ENCODE measurements around the gene TAF6L. TPM values are rescaled to one million over a fixed set of nuclear protein-coding genes. Genes with fewer than 3 reads are reported as not detected.
"Not testable (repeated sequence)": the region's sequence is repeated elsewhere in the genome, so short reads cannot be mapped to it uniquely, and the experiment has no call there.

TAF6L gene
- total and polyA plus RNA-seq, 4 donors = 13.2 to 43.5 (median 17.9) TPM

DNA sequence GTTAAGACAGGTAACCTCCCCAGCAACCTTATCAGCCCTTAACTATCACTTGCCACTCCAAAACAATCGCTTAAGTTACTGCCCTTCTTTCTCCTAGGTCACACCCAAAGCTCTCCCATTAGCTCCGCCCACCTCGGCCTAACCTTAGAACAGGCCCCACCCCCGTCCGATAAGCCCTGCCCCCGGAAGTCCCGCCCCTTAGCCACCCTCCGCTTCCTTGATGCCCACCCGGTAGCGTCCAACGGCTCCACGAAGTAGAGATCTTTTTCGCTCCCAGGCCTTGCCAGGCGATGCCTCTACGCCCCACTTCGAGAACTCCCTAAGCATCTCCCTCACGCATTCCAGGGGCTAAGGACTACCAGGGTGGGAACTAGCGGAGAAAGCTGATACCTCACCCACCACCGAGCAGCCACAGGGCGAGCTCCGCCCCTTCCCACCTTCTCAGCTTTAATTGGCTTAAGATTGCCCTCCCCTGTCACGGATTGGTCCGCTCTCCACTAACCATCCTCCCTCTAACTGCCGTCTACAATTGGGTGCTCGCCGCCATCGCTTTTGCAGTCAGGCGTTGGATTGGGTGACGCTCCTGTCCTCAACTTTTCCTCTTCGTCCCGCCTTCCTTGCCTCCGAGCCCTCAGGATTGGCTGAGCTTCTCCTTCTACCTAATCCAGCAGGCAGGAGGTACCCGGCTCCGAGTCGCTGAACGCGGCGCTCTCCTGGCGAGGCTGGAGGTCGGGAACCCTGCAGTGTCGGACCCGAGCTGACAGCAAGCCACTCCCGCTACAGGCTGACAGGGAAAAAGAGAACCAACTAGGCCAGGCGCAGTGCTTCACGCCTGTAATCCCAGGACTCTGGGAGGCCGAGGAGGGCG lies 17.2 kb upstream of the TAF6L start, which contains the start of gene ZBTB3:
ZBTB3 (minus strand) TSS at position 425 of the 868 bp plus-strand sequence. CDS start 496 bp downstream, outside the sequence.
- Histone ChIP-seq H3K27ac (ENCODE audit: low read depth in 1 of 2, low read length in 2 of 2) (peak within 1 kb of the TSS in 1 of 2 donors; percentile 74), H3K9me3 (ENCODE audit: control insufficient read depth, low read length) (no peaks in the 10 kb centered on the region), H3K27me3 (ENCODE audit: control insufficient read depth in 1 of 2, insufficient read depth in 2 of 2, low read length in 1 of 2) (no peaks in the 10 kb centered on the region), H3K36me3 (ENCODE audit: control insufficient read depth in 1 of 2, insufficient read depth in 2 of 2, low read length in 1 of 2) (no peaks in the 10 kb centered on the region), H3K4me3 (ENCODE audit: low read length in 2 of 2) (peak within 1 kb of the TSS in 1 of 2 donors; percentile 23), H3K4me1 (ENCODE audit: control insufficient read depth in 1 of 2, insufficient read depth in 2 of 2, low read length in 2 of 2) (no peaks in the 10 kb centered on the region)
- DNase-seq = peak; percentile 98 to 99
- intact Hi-C loops (cut with DNase I) = no loop called here
- peak; percentile 99 for ATAC-seq (ENCODE audit: low FRiP score)
- WGBS, 2 donors = 1% methylated on average over 47 of the region's 47 CpGs

DNA sequence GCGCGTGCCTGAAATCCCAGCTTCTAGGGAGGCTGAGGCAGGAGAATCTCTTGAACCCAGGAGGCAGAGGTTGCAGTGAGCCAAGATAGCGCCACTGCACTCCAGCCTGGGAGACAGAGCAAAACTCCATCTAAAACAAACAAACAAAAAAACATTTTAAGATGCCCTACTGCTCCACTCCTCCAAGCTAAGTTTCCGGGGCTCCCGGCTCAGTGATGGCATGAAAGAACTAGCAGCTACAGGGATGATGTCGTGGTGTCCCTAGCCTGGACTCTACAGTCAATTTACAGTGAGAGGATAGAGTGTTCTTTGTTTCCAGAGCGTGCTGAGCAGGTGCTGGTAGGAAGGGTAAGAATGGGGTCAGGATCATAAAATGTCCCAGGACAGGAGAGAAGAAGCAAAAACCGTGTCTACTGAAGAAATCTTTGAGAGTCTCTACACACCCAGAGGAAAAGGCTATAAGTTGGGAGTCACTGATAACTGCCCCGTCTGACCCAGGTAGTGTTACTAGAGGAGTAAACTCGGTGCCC lies 16.0 kb upstream of the TAF6L start:
- DNase-seq (peak in 1 of 2 donors; percentile 24), ATAC-seq (ENCODE audit: low FRiP score) (no peak)
- no peak overlapping the region for H3K27ac ChIP-seq (ENCODE audit: low read depth in 1 of 2, low read length in 2 of 2)
- H3K4me1 ChIP-seq (ENCODE audit: control insufficient read depth in 1 of 2, insufficient read depth in 2 of 2, low read length in 2 of 2) = no peaks in the 10 kb centered on the region
- 73 to 80% methylated on average over 10 of the region's 10 CpGs for WGBS, 2 donors
- intact Hi-C loops (cut with DNase I) = no loop called here
- H3K4me3 ChIP-seq (ENCODE audit: low read length in 2 of 2) = no peak overlapping the region
- H3K27me3 ChIP-seq (ENCODE audit: control insufficient read depth in 1 of 2, insufficient read depth in 2 of 2, low read length in 1 of 2) = no peaks in the 10 kb centered on the region
- H3K36me3 ChIP-seq (ENCODE audit: control insufficient read depth in 1 of 2, insufficient read depth in 2 of 2, low read length in 1 of 2) = no peaks in the 10 kb centered on the region
- no peaks in the 10 kb centered on the region for H3K9me3 ChIP-seq (ENCODE audit: control insufficient read depth, low read length)

DNA sequence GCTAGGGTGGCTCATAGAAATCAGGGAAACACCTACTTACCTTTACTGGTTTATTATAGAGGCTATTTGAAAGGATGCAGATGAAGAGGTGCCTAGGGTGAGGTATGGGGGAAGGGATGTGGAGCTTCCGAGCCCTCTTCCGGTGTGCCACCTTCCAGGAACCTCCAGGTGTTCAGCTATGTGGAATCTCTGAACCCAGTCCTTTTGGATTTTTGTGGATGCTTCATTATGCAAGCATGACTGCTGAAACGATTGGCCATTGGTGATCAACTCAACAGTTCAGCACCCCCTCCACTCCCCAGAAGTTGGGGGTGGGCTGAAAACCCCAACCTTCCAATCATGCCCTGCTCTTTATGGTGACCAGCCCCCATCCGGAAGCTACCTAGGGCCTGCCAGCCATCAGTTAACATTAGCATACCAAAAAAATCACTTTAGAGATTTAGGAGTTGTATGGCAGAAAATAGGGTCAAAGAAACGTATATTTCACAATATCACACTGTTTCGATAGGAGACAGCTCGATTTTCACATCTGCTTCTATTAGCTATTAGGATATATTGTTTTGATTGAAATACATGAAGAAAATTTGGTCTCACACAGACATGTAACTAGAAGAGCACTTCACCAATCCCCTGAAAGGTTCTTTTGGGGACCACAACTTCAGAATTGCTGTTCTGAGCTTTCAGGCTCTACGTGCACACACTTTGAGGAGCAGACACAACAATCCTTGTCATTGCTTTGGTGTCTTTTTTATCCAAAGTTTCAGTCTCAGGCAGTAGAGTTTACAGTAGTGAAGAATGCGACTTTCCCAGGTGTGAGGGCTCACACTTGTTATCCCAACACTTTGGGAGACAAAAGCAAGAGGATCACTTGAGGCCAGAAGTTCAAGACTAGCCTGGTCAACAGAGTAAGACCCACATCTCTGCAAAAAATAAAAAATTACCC lies 13.1 kb upstream of the TAF6L start:
- WGBS, 2 donors = 41 to 55% methylated on average over 9 of the region's 9 CpGs
- ATAC-seq (ENCODE audit: low FRiP score) (no peak), DNase-seq (peak in 1 of 2 donors; percentile 21)
- Histone ChIP-seq H3K27ac (ENCODE audit: low read depth in 1 of 2, low read length in 2 of 2) (no peak overlapping the region), H3K27me3 (ENCODE audit: control insufficient read depth in 1 of 2, insufficient read depth in 2 of 2, low read length in 1 of 2) (no peaks in the 10 kb centered on the region), H3K4me1 (ENCODE audit: control insufficient read depth in 1 of 2, insufficient read depth in 2 of 2, low read length in 2 of 2) (no peaks in the 10 kb centered on the region), H3K4me3 (ENCODE audit: low read length in 2 of 2) (no peak overlapping the region), H3K36me3 (ENCODE audit: control insufficient read depth in 1 of 2, insufficient read depth in 2 of 2, low read length in 1 of 2) (no peaks in the 10 kb centered on the region), H3K9me3 (ENCODE audit: control insufficient read depth, low read length) (no peaks in the 10 kb centered on the region)
- intact Hi-C loops (cut with DNase I) = no loop called here

DNA sequence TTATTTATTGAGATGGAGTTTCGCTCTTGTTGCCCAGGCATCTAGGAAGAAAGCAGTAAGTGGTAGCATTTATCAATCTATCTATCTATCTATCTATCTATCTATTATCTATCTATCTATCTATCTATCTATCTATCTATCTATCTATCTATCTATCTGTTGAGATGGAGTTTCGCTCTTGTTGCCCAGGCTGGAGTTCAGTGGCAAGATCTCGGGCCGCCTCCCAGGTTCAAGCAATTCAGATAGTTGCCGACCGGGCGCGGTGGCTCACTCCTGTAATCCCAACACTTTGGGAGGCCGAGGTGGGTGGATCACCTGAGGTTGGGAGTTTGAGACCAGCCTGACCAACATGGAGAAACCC lies 10.3 kb upstream of the TAF6L start:
- H3K27ac ChIP-seq (ENCODE audit: low read depth in 1 of 2, low read length in 2 of 2); H3K27me3 ChIP-seq (ENCODE audit: control insufficient read depth in 1 of 2, insufficient read depth in 2 of 2, low read length in 1 of 2); ATAC-seq (ENCODE audit: low FRiP score); H3K36me3 ChIP-seq (ENCODE audit: control insufficient read depth in 1 of 2, insufficient read depth in 2 of 2, low read length in 1 of 2); H3K4me1 ChIP-seq (ENCODE audit: control insufficient read depth in 1 of 2, insufficient read depth in 2 of 2, low read length in 2 of 2); H3K4me3 ChIP-seq (ENCODE audit: low read length in 2 of 2); H3K9me3 ChIP-seq (ENCODE audit: control insufficient read depth, low read length); intact Hi-C loops (cut with DNase I); DNase-seq: not testable (repeated sequence)
- WGBS, 2 donors = 43 to 46% methylated on average over 9 of the region's 9 CpGs

DNA sequence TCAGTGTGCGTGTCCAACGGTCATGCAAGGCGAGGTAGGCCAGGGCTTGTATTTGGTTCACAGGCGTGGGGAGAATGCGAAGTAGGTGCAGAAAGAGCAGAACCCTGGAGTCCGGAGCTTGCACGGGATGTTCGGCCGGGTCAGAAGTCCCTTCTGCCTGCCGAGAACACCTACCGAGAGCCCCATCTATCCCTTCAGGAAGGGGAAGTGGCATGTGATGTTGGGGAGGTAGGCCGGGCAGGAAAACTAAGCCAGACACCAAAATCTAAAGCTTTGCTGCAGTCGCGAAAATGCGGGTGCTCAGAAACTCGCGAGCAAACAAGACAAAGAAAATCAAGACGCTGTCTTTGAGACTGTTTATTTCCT lies 435 bp upstream of the TAF6L start:
- DNase-seq = no peak
- Histone ChIP-seq H3K4me3 (ENCODE audit: low read length in 2 of 2) (peak overlapping the region; percentile 30 to 72), H3K36me3 (ENCODE audit: control insufficient read depth in 1 of 2, insufficient read depth in 2 of 2, low read length in 1 of 2) (peaks cover 2 to 6% of the 10 kb centered on the region in 2 donors), H3K27ac (ENCODE audit: low read depth in 1 of 2, low read length in 2 of 2) (peak overlapping the region; percentile 31 to 98), H3K27me3 (ENCODE audit: control insufficient read depth in 1 of 2, insufficient read depth in 2 of 2, low read length in 1 of 2) (no peaks in the 10 kb centered on the region), H3K9me3 (ENCODE audit: control insufficient read depth, low read length) (no peaks in the 10 kb centered on the region), H3K4me1 (ENCODE audit: control insufficient read depth in 1 of 2, insufficient read depth in 2 of 2, low read length in 2 of 2) (no peaks in the 10 kb centered on the region)
- peak; percentile 50 for ATAC-seq (ENCODE audit: low FRiP score)
- intact Hi-C loops (cut with DNase I) = loop anchor here in 1 of 2 donors (5.0 kb wide), 1 partner anchor 43 kb away; the partner anchor contains the start of genes HNRNPUL2 and TTC9C
- WGBS, 2 donors = 0 to 1% methylated on average over 18 of the region's 18 CpGs

DNA sequence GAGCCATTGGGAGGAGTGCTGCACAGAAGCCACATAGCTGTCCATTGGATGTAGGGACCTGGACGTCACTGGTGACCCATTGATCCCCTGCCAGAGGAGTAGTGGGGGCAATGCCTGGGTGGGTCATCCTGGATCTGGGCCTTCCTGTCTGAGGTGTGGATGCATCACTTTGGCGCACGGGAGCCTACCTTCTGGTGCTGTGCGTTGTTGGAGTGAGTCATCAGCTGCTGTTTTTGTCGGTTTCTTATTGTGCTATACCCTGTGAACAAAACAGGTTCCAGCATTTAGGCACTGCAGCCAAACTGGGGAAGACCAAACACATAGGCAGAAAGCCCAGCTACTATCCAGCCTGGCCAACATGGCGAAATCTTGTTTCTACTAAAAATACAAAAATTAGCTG lies 3.2 kb downstream of the TAF6L start:
- WGBS, 2 donors = 84 to 86% methylated on average over 6 of the region's 6 CpGs
- ATAC-seq (ENCODE audit: low FRiP score) (no peak), DNase-seq (no peak)
- Histone ChIP-seq H3K36me3 (ENCODE audit: control insufficient read depth in 1 of 2, insufficient read depth in 2 of 2, low read length in 1 of 2) (no peaks in the 10 kb centered on the region), H3K9me3 (ENCODE audit: control insufficient read depth, low read length) (no peaks in the 10 kb centered on the region), H3K27me3 (ENCODE audit: control insufficient read depth in 1 of 2, insufficient read depth in 2 of 2, low read length in 1 of 2) (no peaks in the 10 kb centered on the region), H3K4me1 (ENCODE audit: control insufficient read depth in 1 of 2, insufficient read depth in 2 of 2, low read length in 2 of 2) (no peaks in the 10 kb centered on the region), H3K4me3 (ENCODE audit: low read length in 2 of 2) (no peak overlapping the region), H3K27ac (ENCODE audit: low read depth in 1 of 2, low read length in 2 of 2) (no peak overlapping the region)
- intact Hi-C loops (cut with DNase I) = loop anchor here in 1 of 2 donors (5.0 kb wide), 1 partner anchor 47 kb away; the partner anchor contains the start of genes HNRNPUL2 and TTC9C

DNA sequence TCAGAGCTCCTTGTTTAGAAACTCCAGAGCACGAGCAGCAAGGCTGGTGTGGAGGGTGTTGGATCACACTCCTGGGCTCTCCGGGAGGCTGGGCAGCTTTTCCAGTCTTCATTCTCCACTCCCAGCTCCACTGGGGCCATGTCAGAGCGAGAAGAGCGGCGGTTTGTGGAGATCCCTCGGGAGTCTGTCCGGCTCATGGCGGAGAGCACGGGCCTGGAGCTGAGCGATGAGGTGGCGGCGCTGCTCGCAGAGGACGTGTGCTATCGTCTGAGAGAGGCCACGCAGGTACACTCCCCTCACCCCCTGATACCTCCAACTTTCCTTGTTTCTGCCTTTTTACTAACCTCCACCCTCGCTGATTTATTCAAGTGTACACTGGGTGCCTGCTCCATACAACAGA lies 4.5 kb downstream of the TAF6L start:
- WGBS, 2 donors = 90 to 93% methylated on average over 17 of the region's 17 CpGs
- H3K27me3 ChIP-seq (ENCODE audit: control insufficient read depth in 1 of 2, insufficient read depth in 2 of 2, low read length in 1 of 2) = no peaks in the 10 kb centered on the region
- no peak overlapping the region for H3K4me3 ChIP-seq (ENCODE audit: low read length in 2 of 2)
- H3K9me3 ChIP-seq (ENCODE audit: control insufficient read depth, low read length) = no peaks in the 10 kb centered on the region
- DNase-seq (no peak), ATAC-seq (ENCODE audit: low FRiP score) (no peak)
- intact Hi-C loops (cut with DNase I) = no loop called here
- no peaks in the 10 kb centered on the region for H3K4me1 ChIP-seq (ENCODE audit: control insufficient read depth in 1 of 2, insufficient read depth in 2 of 2, low read length in 2 of 2)
- no peak overlapping the region for H3K27ac ChIP-seq (ENCODE audit: low read depth in 1 of 2, low read length in 2 of 2)
- no peaks in the 10 kb centered on the region for H3K36me3 ChIP-seq (ENCODE audit: control insufficient read depth in 1 of 2, insufficient read depth in 2 of 2, low read length in 1 of 2)

DNA sequence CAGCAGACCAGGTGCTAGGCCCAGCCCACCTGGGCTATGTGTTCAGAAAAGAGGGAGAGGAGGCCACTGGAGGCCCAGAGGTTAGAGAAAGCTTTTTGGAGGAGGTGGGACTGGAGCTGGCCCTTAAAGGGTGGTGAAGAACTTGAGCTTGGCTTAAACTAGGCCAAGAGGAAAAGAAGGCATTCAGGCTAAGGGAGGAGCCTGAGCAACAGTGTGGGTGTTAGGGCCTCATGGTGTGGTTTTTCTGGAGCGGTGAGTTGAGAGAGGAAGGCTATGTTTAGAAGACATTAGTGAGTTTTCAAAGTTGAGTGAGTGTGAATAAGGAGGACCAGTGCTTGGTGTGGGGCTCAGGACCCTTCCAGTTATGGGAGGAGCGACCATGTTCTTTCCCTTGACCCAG lies 6.2 kb downstream of the TAF6L start:
- H3K36me3 ChIP-seq (ENCODE audit: control insufficient read depth in 1 of 2, insufficient read depth in 2 of 2, low read length in 1 of 2) = peaks cover 0 to 2% of the 10 kb centered on the region in 2 donors
- ATAC-seq (ENCODE audit: low FRiP score) = no peak
- WGBS, 2 donors = 82 to 87% methylated on average over 2 of the region's 2 CpGs

More for the DNA sequence above, 6.2 kb downstream of the TAF6L start:
- Histone ChIP-seq H3K4me3 (ENCODE audit: low read length in 2 of 2) (no peak overlapping the region), H3K9me3 (ENCODE audit: control insufficient read depth, low read length) (no peaks in the 10 kb centered on the region), H3K27ac (ENCODE audit: low read depth in 1 of 2, low read length in 2 of 2) (no peak overlapping the region), H3K4me1 (ENCODE audit: control insufficient read depth in 1 of 2, insufficient read depth in 2 of 2, low read length in 2 of 2) (no peaks in the 10 kb centered on the region), H3K27me3 (ENCODE audit: control insufficient read depth in 1 of 2, insufficient read depth in 2 of 2, low read length in 1 of 2) (no peaks in the 10 kb centered on the region)
- intact Hi-C loops (cut with DNase I) = no loop called here
- no peak for DNase-seq

All from aorta (tissue), 5 donors.